ENCODE data around the gene CAMP.

Gene CAMP

DNA sequence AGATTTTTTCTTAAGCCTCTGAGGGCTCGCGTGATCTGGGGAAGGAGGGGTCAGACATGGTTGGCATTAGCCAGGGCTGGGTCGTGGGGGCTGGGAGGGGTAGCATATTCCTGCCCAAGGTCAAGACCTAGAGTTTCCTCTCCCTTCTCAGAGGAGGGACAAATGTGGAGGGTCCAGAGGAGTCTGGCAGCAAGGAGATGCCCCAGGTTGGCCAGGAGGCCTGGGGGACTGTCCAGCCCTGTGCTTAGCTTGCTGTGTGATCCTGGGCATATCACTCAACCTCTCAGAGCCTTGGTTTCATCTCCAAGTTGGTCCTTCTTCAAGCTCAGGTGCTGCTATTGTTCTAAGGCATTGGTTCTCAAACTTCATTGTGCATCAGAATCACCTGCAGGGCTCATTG, 9.1 kb upstream of the CAMP start:
- DNase-seq (ENCODE audit: low spot score), result no peak

DNA sequence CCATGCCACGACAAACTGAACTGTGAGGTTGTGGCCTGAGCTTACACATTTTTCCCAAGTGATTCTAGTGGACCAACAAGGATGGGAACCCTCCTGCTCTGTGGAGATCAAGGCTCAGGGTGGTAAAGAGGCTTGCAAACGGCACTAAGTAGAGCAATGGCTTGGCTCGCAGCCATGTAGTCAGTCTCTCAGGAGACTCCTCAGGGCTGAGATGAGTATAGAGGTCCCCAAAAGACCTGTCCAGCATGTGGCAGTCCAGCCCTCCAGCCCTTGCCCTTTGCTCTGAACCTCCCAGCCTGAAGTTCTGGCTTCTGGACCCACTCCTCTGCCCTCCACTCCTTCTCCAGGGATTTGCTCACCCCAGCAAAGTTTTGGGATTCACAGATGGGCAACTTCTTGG, 8.3 kb upstream of the CAMP start:
- no peak for DNase-seq (ENCODE audit: low spot score)

DNA sequence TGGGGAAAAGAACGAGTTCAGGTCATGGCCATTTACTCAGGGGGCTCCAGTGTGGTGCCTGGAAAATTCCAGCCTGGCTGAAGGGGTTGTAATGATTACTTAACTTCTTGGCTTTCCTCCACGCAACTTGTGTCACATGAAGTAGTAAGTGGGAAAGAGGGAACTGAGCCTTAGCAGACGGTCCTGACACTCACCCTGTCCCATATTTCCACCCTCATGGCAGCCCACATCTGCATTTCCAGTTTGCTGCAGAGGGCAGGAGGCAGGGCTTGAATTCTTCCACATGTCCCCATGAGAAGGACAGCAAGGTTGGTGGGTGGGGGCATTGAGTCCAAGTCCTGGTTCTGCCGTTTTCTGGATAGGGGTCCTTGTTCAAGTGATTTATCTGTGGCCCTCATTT, 7.8 kb upstream of the CAMP start:
- DNase-seq (ENCODE audit: low spot score), result no peak

DNA sequence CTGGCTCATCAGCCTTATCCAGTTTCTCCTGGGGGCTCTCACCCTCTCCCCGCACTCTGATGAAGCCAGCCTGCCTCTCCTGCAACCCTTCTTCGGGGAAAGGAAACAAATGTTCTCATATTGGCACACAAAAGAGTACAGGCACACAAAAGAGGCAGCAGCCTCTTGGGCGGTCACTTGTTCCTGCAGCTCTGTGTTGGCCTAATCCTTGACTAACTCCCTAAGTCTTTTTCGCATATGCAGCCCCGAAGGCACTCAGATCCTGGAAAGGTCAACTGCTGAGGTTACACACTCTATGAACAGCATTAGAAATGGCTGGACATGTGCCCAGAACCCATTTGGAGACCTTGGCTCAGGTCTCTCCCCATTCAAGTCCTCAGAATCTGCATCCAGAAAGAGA, 7.4 kb upstream of the CAMP start:
- DNase-seq (ENCODE audit: low spot score), result no peak

DNA sequence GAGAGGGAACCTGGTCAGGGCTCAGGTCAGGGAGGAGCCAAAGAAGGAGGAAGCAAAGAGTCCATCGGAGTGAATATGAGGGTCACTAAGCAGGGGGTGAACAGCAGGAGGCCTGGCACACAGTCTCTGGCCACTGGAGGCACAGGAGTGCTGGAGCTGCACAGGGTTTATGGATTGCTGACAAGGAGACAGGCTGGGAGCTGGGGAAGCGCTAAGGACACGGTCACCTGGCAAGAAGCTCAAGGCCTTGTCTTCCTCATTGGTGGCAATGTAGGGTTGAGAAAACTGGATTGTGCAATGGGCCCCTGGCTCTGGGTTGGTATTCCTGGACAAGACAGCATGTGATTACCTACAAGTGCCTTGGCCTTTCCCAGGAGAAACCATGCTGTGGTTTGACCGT, 5.8 kb upstream of the CAMP start:
- no peak for DNase-seq (ENCODE audit: low spot score)

DNA sequence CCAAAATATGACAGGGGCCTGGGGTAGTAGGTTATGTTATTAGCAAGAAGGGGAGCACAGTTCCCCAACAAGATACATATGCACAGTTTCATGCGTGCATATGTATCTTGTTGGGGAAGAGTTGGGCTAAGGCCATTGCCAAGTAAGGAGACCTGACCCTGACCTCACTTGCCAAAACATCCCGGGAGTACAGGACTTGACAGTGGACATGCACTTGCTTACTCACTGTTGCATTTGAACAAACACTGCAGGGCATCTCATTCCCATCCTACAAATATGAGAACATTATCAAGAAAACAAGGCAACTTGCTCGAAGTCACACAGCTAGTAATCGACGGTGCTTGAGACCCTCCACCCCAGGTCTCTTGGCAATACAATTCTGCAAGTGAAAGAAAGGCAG, 4.8 kb upstream of the CAMP start:
- no peak for DNase-seq (ENCODE audit: low spot score)

DNA sequence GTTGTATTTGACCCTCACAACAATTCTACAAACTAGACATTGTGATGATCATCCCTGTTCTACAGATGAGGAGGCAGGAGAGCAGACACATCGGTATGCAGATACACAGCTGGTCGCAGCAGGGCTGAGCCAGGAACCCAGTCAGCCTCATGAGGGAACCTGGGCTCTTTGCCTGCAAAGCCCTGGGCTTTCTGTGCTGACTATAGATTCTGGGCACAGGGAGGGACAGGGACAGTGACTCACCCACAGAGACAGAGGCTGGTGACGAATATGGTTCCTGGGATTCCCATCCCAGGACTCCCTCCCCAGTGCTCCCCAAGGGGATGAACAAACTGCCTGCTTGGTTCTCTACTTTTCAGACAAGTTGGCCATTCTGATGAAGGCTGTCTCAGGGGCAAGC, 3.8 kb upstream of the CAMP start:
- DNase-seq (ENCODE audit: low spot score), result no peak

DNA sequence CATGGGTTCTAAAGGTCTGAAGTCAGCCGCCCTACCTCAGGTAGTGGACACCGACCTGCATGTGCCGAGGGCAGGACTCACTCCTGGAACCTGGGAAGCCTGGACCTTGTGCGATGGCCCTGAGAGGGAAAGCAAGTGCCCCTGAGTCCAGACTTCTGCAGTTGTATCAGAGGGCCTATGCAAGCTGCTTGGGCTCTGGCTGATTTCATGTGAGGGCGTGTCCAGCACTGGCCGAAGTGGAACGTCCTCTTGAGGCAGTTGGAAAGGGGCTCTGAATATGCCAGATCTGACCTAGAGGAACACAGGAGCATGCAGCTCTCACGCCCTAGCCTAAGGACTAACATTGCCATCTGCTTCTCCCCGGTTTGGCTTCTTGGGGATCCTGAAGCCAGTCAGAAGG, 2.5 kb upstream of the CAMP start:
- DNase-seq (ENCODE audit: low spot score), result no peak

DNA sequence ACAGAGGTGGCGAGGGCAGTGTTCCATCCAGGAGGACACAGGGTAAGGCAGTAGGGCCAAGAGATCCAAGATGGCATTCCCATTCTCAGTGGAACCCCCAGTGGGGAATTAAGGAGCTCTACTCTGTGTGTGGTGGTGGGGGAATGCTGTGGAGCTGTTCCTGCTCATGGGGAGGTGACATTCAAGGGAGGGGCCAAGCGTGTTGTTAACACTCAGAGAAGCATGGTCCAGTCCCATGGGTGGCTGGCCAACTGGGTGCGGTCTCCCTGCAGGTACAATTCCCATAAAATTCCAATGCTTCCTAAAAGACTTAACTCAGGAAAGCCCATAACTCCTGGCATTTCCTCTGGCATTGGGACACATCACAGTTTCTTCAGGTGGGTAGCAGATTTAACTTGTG, 2.3 kb downstream of the CAMP start:
- DNase-seq (ENCODE audit: low spot score), result no peak

DNA sequence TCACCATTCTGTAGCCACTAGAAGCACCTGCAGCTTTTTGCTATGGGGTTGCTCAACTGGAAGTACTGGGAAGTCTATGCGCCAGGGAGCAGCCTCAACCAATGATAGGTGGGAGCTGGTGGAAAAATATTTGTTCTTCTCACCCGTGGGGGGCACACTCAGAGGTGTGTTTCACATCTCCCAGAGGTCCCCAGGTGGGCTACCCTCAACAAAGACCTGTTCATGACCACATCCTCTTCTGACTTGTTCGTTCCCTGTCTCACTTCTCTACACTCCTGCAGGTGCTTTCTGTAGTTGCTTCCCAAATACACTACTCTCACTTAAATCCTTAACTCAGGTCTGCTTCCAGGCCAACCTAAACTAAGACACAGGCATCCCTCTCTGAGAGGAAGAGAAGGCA, 3.6 kb downstream of the CAMP start:
- DNase-seq (ENCODE audit: low spot score), result peak; percentile 49

DNA sequence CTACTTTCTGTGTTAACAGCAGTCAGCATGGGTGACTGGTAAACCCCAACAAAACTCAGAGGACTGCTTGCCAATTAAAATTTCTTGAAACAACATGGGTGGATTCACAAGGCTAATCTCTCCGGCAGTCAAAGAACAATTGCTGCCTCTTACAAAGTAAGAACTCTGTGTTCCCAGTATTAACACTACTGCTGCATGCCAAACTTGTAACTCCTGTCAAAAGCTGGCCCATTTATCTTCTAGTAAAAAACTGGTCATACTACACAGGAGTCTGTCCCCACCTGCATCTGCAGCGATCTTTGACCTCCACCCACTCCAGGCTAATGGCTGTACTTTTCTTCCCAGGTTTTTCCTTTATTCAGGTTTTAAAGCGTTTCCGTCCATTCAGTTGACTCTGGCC, 8.9 kb downstream of the CAMP start:
- DNase-seq (ENCODE audit: low spot score), result no peak

DNA sequence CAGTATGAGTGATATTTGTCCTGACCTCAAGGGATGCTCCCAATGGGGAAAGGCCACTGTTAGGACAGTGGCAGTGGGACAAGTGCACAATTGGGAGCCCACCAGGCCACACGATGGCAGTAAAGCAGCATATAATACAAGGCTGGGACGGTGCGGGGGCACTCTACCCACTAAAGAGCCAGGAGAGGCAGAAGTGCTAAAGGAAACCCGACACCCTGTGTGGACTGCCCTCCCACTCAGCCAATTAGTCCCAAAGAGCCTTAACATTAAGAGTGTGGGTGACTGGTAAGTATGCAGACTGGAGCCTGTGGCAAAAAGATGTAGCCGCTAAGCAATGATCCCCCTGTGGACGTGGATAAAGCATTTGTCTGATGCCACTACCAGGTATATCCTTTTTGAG, 9.4 kb downstream of the CAMP start:
- DNase-seq (ENCODE audit: low spot score), result peak; percentile 57

DNA sequence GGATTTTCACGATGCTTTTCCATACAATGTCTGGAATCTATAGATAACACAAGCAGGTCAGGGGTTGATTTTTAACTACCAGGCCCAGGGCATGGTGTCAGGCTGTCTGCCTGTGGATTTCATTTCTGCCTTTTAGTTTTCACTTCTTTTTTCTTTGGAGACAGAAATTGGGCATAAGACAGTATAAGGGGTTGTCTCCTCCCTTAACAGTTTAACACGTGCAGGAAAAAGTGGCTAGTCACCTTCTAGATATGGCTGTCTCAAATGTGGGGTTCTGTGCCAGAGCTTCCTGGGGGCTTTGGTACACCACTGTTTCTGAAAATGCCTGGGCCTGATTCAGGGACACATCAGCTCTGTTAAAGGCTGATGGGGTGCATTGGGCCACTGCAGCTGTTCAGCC, 10.2 kb downstream of the CAMP start:
- DNase-seq (ENCODE audit: low spot score), result no peak

DNA sequence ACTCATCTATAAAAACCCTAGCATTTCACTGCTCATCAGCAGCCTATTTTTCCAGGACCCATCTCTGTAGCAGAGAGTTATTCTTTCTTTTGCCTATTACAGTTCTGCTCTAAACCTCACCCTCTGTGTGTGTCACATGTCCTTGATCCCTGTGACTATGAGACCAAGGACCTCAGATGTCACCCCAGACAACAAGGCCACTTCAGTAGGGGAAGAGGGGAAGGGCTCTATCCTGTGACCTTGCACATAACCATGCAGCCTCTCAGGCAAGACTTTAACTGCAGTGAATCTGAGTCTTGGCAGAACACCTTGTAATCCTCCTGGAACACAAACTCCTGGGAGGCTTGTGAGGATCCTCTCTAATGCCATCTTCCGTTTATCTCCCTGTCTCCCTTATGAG, 13.2 kb downstream of the CAMP start:
- DNase-seq (ENCODE audit: low spot score), result no peak

DNA sequence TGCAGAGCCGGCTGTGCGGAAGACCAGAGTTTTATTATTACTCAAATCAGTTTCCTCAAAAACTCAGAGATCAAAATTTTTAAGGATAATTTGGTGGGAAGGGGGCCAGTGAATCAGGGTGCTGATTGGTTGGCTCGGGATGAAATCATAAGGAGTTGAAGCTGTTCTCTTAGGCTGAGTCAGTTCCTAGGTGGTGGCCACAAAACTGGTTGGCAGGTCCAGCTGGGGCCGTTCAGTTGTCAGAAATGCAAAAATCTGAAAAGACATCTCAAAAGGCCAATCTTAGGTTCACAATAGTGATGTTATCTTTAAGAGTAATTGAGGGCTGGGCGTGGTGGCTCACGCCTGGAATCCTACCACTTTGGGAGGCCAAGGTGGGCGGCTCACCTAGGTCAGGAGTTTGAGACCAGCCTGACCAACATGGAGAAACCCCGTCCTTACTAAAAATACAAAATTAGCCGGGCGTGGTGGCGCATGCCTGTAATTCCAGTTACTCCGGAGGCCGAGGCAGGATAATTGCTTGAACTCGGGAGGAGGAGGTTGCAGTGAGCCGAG, 15.3 kb downstream of the CAMP start:
- no peak for DNase-seq (ENCODE audit: low spot score)

DNA sequence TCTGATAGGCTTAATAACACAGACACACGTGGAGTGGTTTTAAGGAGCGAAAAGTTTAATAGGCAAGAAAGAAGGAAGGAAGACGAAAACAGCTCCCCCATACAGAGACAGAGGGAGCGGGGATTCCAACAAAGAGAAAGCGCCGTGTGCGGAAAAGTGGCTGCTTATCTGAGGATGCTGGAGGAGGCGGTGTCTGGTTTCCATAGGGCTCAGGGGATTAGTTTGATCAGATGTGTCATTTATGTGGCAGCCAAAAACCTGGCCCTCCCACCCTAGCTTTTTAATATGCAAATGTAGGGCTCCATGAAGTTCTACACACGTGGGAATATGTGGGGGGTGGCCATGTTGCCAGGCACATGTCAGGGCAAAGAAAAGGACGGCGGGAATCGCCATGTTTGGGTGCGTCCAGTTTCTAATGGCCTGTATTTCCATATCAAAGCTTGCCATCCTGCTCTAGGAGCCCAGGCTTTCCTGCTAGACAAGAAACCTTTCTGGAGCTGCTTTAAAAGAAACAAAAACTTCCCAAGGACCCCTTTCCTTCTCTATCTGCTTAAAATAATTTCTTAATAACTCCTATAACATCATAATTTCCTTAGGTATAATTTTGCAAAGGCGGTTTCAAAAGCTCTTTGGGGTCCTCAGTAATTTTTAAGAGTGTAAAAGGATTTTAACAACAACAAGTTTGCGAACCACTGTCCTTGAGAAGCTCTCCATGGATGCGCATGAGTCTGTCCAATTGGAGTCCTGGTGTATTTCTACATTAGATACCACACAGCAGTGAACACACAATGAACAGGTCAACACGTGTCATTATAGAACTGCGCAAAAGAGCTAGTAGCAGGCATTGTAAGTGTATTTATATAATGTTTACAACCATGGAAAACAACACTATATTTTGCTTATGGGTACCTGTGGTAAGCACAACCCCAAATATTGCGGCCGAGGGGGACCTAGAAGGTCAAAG, 17.0 kb downstream of the CAMP start:
- DNase-seq (ENCODE audit: low spot score), result no peak

DNA sequence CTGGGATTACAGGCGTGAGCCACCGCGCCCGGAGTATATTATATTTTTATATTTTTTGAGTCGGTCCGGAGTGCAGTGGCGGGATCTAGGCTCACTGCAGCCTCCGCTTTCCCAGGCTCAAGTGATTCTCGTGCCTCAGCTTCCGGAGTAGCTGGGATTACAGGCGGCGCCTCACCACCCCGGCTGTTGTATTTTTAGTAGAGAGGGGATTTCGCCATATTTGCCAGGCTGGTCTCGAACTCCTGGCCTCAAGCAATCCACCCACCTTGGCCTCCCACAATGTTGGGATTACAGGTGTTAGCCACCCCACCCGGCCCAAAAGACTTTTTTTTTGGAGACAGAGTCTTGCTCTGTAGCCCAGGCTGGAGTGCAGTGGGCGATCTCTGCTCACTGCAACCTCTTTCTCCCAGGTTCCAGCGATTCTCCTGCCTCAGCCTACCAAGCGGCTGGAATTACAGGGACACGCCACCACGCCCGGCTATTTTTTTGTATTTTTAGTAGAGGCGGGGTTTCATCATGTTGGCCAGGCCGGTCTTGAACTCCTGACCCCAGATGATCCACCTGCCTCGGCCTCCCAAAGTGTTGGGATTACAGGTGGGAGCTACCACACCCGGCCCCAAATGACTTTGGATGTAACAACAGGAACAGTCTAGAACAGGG, 18.6 kb downstream of the CAMP start:
- DNase-seq (ENCODE audit: low spot score), result no peak

DNA sequence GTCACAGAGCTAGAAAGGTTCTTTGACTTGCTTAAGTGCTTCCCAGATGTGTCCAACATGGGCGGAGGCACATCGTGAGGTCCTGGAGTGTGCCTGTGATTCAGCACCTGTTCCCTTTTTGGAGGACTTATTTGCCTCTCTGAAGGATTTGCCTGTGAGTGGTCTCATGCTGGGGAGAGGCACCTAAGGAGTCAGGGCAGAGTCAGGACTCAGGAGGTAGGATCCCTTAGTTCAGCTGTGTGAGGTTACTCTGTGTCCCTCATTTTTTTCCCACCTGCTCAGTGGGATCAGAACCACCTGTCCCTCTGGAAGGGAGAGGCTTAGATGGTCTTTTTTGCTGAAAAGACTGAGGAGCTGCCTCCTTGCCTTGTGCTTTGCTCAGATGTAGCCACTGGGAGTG, 20.6 kb downstream of the CAMP start:
- no peak for DNase-seq (ENCODE audit: low spot score)

DNA sequence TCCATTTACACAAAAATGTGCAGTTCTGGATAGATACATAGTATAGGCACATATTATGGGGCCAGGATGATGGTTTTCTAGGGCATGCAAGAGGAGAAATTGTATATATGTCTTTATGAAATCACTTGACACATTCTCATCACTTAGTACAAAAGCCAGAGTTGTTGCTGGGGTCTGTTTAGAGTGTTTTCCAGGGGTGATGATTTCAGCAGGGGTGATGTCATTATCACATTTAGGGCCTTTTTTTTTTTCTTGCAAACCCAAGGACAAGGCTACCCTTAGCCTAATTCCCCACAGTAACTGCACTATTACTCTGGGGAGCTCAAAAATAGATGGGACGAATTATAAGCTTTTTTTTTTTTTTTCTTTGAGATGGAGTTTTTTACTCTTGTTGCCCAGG, 21.2 kb downstream of the CAMP start:
- DNase-seq (ENCODE audit: low spot score), result no peak

DNA sequence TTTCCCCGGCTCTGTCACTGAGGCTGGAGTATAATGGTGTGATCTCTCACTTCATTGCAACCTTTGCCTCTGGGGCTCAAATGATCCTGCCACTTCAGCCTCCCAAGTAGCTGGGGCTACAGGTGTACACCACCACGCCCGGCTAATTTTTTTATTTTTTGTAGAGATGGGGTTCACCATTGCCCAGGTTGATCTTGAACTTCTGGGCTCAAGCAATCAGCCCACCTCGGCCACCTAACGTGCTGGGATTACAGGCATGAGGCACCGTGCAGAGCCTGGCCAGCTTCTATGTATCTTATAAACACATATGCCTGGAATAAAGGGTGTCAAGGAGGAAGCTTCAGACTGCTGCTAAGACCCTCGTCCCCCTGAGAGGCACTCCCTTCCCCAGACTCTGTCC, 21.8 kb downstream of the CAMP start:
- no peak for DNase-seq (ENCODE audit: low spot score)

DNA sequence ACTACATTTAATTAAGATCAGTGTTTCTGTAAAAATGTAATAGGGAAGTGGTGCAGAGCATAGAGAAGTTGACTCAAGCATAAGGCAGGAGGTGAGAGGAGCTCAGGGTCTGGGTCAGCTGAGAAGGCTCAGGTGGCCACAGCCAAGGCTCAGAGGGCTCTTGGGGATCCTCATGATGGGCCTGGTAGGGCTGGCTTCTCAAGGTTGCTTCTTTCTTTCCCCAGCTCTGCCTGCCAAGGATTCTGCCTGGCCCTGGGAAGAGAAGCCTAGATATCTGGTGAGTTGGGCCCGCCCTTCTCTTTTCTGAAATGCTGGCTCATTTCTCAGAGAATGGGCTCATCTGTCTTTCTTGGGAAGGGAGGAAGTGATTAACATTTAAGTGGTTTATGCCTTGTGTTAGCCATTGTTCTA, 24.1 kb downstream of the CAMP start:
- no peak for DNase-seq (ENCODE audit: low spot score)

DNA sequence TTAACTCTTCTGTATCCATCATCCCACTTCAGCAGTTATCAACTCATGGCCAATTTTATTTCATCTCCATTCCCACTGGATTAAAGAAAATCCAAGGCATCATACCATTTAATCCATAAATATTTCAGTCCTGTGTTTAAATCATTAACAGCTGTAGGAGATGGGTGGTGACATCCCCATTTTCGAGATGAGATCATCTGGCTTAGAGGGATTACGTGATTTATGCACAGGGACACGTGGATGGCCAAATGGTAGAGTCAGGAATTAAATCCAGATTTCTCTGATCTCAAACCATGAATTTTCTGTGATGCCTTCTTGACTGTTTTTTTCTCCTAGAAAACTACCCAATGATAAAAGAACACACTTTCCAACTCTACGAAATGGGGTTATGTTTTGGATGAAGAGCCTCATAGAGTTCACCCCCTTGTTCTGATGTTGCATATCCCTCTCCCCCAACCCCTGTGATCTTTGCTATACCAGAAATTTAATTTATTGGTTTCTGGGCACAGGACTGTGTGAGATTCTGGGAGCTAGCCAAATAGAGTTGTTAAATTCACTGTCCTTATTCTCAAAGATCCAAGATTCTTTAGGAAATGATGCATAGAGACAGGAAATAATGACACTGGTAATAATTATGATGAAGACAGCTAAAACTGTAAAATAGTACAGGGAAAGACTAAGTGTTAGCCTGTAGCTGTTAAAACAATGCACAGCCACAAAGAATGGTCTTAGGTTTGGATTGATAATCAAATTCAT, 25.0 kb downstream of the CAMP start:
- no peak for DNase-seq (ENCODE audit: low spot score)

DNA sequence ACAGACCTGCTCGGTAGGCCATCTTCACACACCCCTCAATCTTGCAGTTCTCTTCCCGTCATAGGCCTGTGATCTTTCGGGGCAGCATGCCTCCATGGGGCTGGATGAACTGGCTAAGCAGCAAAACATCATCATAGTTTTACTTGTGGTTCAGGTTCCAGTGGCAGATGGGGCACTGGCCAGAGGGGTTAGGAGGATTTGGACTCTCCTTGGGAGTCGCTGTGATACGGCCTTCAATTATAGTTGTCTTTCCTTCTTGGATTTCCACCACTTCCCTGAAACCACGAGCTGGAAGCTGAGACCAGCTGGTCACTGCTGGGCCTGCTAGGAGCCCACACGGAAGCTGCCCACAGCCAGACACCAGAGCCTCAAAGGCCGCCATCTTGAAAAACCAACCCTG, 33.3 kb downstream of the CAMP start:
- DNase-seq (ENCODE audit: low spot score), result no peak

Data from germinal center (tissue), 1 donor.